Endothelial cell of umbilical vein (primary cell): ENCODE data around the gene SMOC1. TPM values are rescaled to one million over a fixed set of nuclear protein-coding genes. Genes with fewer than 3 reads are reported as not detected.

Experiments used
- BruUV-seq: library from RNA; stranded (reverse); fragments of 400-500 nt; replicated peaks from 2 replicates; lab custom pipeline; 2021; lab: Mats Ljungman, UMichigan
- CTCF ChIA-PET: fragments of 300-600, 350-600 bp; sonication (Branson Sonifier 250); formaldehyde crosslinking; loops from one replicate; lab custom pipeline; 2021; ENCODE audit warnings: antibody characterized with exemption, inconsistent platforms; lab: Charles Lee
- POLR2A ChIA-PET: fragments of 300-600, 350-600 bp; sonication (Branson Sonifier 250); formaldehyde crosslinking; loops from one replicate; lab custom pipeline; 2021; ENCODE audit warnings: antibody characterized with exemption, inconsistent platforms; lab: Charles Lee
- DNase-seq: peaks from one replicate; pipeline ENCODE4 v3.0.0-alpha.2; 2011; ENCODE audit warnings: low read depth, low spot score
- FAIRE-seq: peaks from 2 replicates; lab custom pipeline; 2011; peaks lifted over from hg19 to GRCh38; lab: Jason Lieb, UNC
- H2AFZ ChIP-seq: 2 replicates; pipeline ENCODE4 v1.6.0; 2012; ENCODE audit warnings: low read depth, low read length, control low read depth, inconsistent platforms
- H3K27ac ChIP-seq: 2 replicates; pipeline ENCODE4 v1.5.1; 2011; ENCODE audit warnings: low read depth, mild to moderate bottlenecking, control low read depth, low read length, moderate library complexity; ENCODE audit not compliant: insufficient read depth
- H3K27me3 ChIP-seq, 2 experiments: 2 replicates each; pipeline versions ENCODE4 v1.6.0 to v1.6.1; 2011; ENCODE audit warnings: low read length in 2 of 2, mixed read lengths in 1 of 2; ENCODE audit not compliant: control insufficient read depth in 2 of 2, insufficient read depth in 2 of 2
- H3K36me3 ChIP-seq, 2 experiments: 2 replicates in 1 of 2; 3 replicates in 1 of 2; pipeline ENCODE4 v1.5.1; 2011; ENCODE audit warnings: low read length in 2 of 2, mild to moderate bottlenecking in 1 of 2, moderate library complexity in 1 of 2; ENCODE audit not compliant: control insufficient read depth in 2 of 2, insufficient read depth in 2 of 2; ENCODE audit errors: extremely low read depth in 1 of 2
- H3K4me1 ChIP-seq: 3 replicates; pipeline ENCODE4 v1.5.1; 2011; ENCODE audit warnings: mild to moderate bottlenecking, low read length; ENCODE audit not compliant: control insufficient read depth, insufficient read depth; ENCODE audit errors: extremely low read depth
- H3K4me2 ChIP-seq: 2 replicates; pipeline ENCODE4 v1.6.1; 2011; ENCODE audit warnings: low read length, control low read depth, mixed read lengths; ENCODE audit not compliant: insufficient read depth
- H3K4me3 ChIP-seq, 3 experiments: fragments of 200-600 bp in 1 of 3; sonication (generic), shearing (Covaris generic) in 1 of 3; replicated peaks in 1 of 3; 2 replicates each; pipeline ENCODE4 v1.5.1; 2011 to 2016; ENCODE audit warnings: control low read depth in 3 of 3, low read length in 3 of 3, mild to moderate bottlenecking in 2 of 3, inconsistent platforms in 1 of 3, low read depth in 1 of 3, moderate library complexity in 1 of 3; ENCODE audit not compliant: insufficient read depth in 1 of 3
- H3K79me2 ChIP-seq: 2 replicates; pipeline ENCODE4 v1.6.0; 2012; ENCODE audit warnings: low read length, inconsistent platforms; ENCODE audit not compliant: control insufficient read depth, insufficient read depth
- H3K9ac ChIP-seq: replicated peaks from 2 replicates; pipeline ENCODE3; 2011; ENCODE audit warnings: low read length, control low read depth; ENCODE audit not compliant: insufficient read depth; ENCODE audit errors: extremely low read depth
- H3K9me1 ChIP-seq: replicated peaks from 3 replicates; pipeline ENCODE4 v1.6.0; 2011; ENCODE audit warnings: mild to moderate bottlenecking, low read length; ENCODE audit not compliant: control insufficient read depth, insufficient read depth; ENCODE audit errors: extremely low read depth
- H3K9me3 ChIP-seq: replicated peaks from 2 replicates; pipeline ENCODE4 v1.5.1; 2012; ENCODE audit warnings: low read length, inconsistent platforms; ENCODE audit not compliant: control insufficient read depth, insufficient read depth
- H4K20me1 ChIP-seq: replicated peaks from 2 replicates; pipeline ENCODE3; 2011; ENCODE audit warnings: mild to moderate bottlenecking, low read length; ENCODE audit not compliant: control insufficient read depth, insufficient read depth; ENCODE audit errors: extremely low read depth
- EZH2 ChIP-seq: IDR thresholded peaks from 2 replicates; pipeline ENCODE4 v1.6.1; 2012; ENCODE audit warnings: borderline replicate concordance, low read depth, mild to moderate bottlenecking, moderate library complexity, low read length, inconsistent platforms; ENCODE audit not compliant: severe bottlenecking
- FOS ChIP-seq: IDR thresholded peaks from 2 replicates; pipeline ENCODE4 v1.6.1; 2011; ENCODE audit warnings: mild to moderate bottlenecking, low read length, moderate library complexity, borderline replicate concordance; ENCODE audit not compliant: insufficient read depth
- GATA2 ChIP-seq: IDR thresholded peaks from 2 replicates; pipeline ENCODE4 v1.7.0; 2011; ENCODE audit warnings: low read depth, mild to moderate bottlenecking, moderate library complexity, mixed read lengths, low read length; ENCODE audit not compliant: insufficient read length, insufficient read depth
- JUN ChIP-seq: IDR thresholded peaks from 2 replicates; pipeline ENCODE4 v1.6.1; 2011; ENCODE audit warnings: borderline replicate concordance, low read depth; ENCODE audit not compliant: insufficient read length, insufficient read depth
- MYC ChIP-seq: IDR thresholded peaks from one replicate; pipeline ENCODE4 v1.6.1; 2011; ENCODE audit warnings: mild to moderate bottlenecking, low read depth, low read length
- POLR2A ChIP-seq: IDR thresholded peaks from 2 replicates; pipeline ENCODE4 v1.6.1; 2012; ENCODE audit warnings: low read depth, mild to moderate bottlenecking, control low read depth, low read length
- POLR2AphosphoS5 ChIP-seq: IDR thresholded peaks from 2 replicates; pipeline ENCODE4 v1.6.1; 2012; ENCODE audit warnings: low read depth, mild to moderate bottlenecking, control low read depth, low read length, moderate library complexity; ENCODE audit not compliant: insufficient read depth
- dilution Hi-C: fragments of 300-500 bp; cut with MboI; formaldehyde crosslinking; loops from one replicate; pipeline ENCODE4 v1.15.0; 2019; ENCODE audit warnings: low sequenced_read_pairs; ENCODE audit not compliant: extremely low pct_ligation_motif_present
- intact Hi-C: fragments of 100-400 bp; cut with micrococcal nuclease; formaldehyde crosslinking; loops from one replicate; pipeline ENCODE4 v1.10.0; 2022
- polyA plus RNA-seq, 4 experiments: library from polyadenylated mRNA; depleted of rRNA in 3 of 4; stranded (reverse) in 3 of 4; unstranded in 1 of 4; fragments of >200 nt; gene quantifications; 2 replicates each; pipeline versions ENCODE4 v1.2.1 to v1.2.3, GENCODE V29; 2011 to 2012; ENCODE audit warnings: missing spikeins in 1 of 4
- total RNA-seq: library from RNA; stranded (reverse); gene quantifications from 2 replicates; pipeline ENCODE4 v1.2.3, GENCODE V29; 2021
- TF ChIP-seq, protein P1 (sequence below), 2 donors: IDR thresholded peaks; 1 replicate in 1 of 2; 2 replicates in 1 of 2; pipeline ENCODE4 v1.5.1; 2011; ENCODE audit warnings: low read length in 2 of 2, mild to moderate bottlenecking in 2 of 2, moderate library complexity in 2 of 2, control low read depth in 1 of 2, inconsistent platforms in 1 of 2, low read depth in 1 of 2; ENCODE audit not compliant: insufficient read depth in 1 of 2; ENCODE audit errors: extremely low read depth in 1 of 2
- TF ChIP-seq, protein P2 (sequence below): IDR thresholded peaks from 2 replicates; pipeline ENCODE4 v1.6.1; 2011; ENCODE audit not compliant: insufficient read depth, insufficient read length

The SMOC1 gene
- total and polyA plus RNA-seq, 2 donors (not counting 3 experiments of a cell fraction or from before 2014, with no cell fraction given), result 0.97 to 1.1 TPM

DNA sequence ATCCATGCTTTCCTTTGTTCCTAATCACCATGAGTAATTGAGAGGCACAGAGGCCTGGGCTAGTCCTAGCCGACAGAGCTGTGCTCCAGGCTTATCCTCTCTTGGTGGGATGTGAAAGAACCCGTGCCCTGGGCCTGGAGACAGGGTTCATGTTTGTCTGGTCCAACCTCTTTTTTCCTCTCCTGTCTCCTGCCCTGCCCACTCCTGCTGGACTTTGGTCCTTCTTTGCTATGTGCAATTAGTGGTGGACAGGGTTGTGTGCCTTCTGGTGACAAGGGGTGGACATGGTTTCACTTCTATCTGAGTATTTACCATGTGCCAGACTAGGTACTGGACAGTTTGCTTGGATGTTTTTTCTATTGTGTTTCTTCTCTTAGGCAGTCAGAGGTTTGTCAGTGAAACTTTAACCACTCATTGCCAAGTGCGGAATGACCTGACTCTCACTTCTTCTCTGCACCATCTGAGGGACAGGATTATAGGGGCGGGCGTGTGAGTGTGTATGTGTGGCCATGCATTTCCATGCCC is 126.1 kb downstream of the SMOC1 start:
- H3K79me2 ChIP-seq, result no peaks in the 10 kb centered on the region
- CTCF ChIA-PET, result interaction anchor here (0.9 kb wide), 1 partner anchor 23 kb away, joined by 3 read pairs; no protein-coding TSS in a partner anchor
- no peaks in the 10 kb centered on the region for H3K9me3 ChIP-seq
- FAIRE-seq (no peak), DNase-seq (no peak)
- H3K4me2 ChIP-seq, result no peak overlapping the region
- H3K9ac ChIP-seq, result no peak overlapping the region
- no peaks in the 10 kb centered on the region for H4K20me1 ChIP-seq
- H3K4me3 ChIP-seq, result no peak overlapping the region
- POLR2A ChIA-PET, result no interaction called here
- H2AFZ ChIP-seq, result no peak overlapping the region
- TF ChIP-seq JUN, result no peak
- H3K36me3 ChIP-seq, result no peaks in the 10 kb centered on the region
- no peaks in the 10 kb centered on the region for H3K9me1 ChIP-seq
- intact Hi-C loops, result no loop called here
- H3K4me1 ChIP-seq, result no peaks in the 10 kb centered on the region
- dilution Hi-C loops, result no loop called here
- H3K27me3 ChIP-seq, result no peaks in the 10 kb centered on the region
- no TSS peak for BruUV-seq
- H3K27ac ChIP-seq, result no peak overlapping the region

DNA sequence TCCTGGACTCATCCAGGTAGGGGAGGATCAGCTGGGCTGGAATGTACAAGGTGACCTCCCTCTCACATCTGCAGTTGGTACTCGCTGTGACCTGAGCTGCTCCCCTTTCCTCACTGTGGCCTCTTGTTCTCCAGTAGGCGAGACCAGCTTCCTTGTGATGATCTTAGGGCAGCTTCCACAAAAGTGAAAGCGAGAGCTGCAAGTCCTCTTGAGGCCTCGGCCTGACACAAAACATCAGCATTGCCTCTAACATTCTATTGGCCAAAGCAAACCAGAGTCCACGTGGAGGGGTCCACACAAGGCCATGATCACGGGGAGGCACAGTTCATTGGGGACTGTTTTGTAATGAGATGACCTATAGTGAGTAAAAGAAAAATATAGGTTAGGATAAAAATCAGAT is 127.5 kb downstream of the SMOC1 start:
- H3K4me2 ChIP-seq, result no peak overlapping the region
- TF ChIP-seq POLR2A (no peak), JUN (no peak), EZH2 (no peak), POLR2AphosphoS5 (no peak), FOS (no peak), GATA2 (no peak), MYC (no peak)
- TF ChIP-seq, protein P1, sequence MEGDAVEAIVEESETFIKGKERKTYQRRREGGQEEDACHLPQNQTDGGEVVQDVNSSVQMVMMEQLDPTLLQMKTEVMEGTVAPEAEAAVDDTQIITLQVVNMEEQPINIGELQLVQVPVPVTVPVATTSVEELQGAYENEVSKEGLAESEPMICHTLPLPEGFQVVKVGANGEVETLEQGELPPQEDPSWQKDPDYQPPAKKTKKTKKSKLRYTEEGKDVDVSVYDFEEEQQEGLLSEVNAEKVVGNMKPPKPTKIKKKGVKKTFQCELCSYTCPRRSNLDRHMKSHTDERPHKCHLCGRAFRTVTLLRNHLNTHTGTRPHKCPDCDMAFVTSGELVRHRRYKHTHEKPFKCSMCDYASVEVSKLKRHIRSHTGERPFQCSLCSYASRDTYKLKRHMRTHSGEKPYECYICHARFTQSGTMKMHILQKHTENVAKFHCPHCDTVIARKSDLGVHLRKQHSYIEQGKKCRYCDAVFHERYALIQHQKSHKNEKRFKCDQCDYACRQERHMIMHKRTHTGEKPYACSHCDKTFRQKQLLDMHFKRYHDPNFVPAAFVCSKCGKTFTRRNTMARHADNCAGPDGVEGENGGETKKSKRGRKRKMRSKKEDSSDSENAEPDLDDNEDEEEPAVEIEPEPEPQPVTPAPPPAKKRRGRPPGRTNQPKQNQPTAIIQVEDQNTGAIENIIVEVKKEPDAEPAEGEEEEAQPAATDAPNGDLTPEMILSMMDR (IDR thresholded peaks at IDR 0.05; ENCODE audit: extremely low read depth in 1 of 2, insufficient read depth in 1 of 2, low read depth in 1 of 2, low read length in 2 of 2), result no peak
- TF ChIP-seq, protein P2, sequence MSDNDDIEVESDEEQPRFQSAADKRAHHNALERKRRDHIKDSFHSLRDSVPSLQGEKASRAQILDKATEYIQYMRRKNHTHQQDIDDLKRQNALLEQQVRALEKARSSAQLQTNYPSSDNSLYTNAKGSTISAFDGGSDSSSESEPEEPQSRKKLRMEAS, result no peak
- ChIA-PET CTCF (interaction anchor here (1.3 to 3.3 kb wide), 4 partner anchors 7 to 276 kb away, joined by 3 to 22 read pairs (median 4); no protein-coding TSS in a partner anchor), POLR2A (no interaction called here)
- no peaks in the 10 kb centered on the region for H4K20me1 ChIP-seq
- H3K4me3 ChIP-seq, result no peak overlapping the region
- no peak overlapping the region for H3K27ac ChIP-seq
- intact Hi-C loops (no loop called here), dilution Hi-C loops (no loop called here)
- DNase-seq, result no peak
- H3K9me3 ChIP-seq, result no peaks in the 10 kb centered on the region
- no peak overlapping the region for H2AFZ ChIP-seq
- no peaks in the 10 kb centered on the region for H3K4me1 ChIP-seq
- no peak overlapping the region for H3K9ac ChIP-seq
- H3K36me3 ChIP-seq, result no peaks in the 10 kb centered on the region
- no peak for FAIRE-seq
- no TSS peak for BruUV-seq
- no peaks in the 10 kb centered on the region for H3K79me2 ChIP-seq
- no peaks in the 10 kb centered on the region for H3K9me1 ChIP-seq
- H3K27me3 ChIP-seq, result no peaks in the 10 kb centered on the region
